Measurements from ENCODE around the gene PANK4.

The PANK4 gene

DNA sequence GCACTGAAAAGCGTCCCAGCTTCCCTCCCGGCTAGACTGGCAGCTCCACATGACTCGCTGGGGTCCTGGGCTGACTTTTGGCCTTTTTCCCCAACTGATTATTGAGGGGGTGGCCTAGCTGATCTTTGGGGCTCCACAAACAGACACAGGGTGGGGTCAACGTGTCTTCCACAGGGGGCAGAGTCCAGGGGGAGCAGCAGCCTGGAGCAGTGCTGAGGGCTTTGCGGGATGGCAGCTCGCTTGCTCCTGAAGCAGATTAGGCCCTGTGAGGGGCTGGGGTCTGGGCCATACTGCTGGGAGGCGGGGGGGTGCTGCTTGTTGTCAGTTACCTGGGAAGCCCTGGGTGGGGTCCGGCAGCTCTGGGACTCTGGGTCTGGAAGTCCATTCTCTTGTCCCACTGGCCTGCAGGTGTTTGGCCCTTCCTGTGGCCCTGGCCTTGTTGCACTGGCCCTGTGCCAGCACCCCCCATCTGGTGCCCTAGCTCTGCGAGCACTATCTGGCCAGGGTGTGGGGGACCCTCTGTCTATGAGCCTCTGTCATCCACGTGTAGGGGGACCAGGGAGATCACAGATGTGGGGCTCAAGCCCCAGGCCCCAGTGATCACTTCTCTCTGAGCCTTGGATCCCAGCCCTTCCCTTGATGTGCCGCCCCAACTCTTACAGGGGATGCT lies 16.0 kb upstream of the PANK4 start:
- no peak for DNase-seq (ENCODE audit: low read depth)
- TF ChIP-seq, protein P1, sequence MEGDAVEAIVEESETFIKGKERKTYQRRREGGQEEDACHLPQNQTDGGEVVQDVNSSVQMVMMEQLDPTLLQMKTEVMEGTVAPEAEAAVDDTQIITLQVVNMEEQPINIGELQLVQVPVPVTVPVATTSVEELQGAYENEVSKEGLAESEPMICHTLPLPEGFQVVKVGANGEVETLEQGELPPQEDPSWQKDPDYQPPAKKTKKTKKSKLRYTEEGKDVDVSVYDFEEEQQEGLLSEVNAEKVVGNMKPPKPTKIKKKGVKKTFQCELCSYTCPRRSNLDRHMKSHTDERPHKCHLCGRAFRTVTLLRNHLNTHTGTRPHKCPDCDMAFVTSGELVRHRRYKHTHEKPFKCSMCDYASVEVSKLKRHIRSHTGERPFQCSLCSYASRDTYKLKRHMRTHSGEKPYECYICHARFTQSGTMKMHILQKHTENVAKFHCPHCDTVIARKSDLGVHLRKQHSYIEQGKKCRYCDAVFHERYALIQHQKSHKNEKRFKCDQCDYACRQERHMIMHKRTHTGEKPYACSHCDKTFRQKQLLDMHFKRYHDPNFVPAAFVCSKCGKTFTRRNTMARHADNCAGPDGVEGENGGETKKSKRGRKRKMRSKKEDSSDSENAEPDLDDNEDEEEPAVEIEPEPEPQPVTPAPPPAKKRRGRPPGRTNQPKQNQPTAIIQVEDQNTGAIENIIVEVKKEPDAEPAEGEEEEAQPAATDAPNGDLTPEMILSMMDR (conservative IDR thresholded peaks at IDR 0.05; ENCODE audit: control insufficient read depth, insufficient read depth, low read depth, low read length): no peak
- no peak overlapping the region for H3K4me3 ChIP-seq (ENCODE audit: control insufficient read depth, low read depth, low read length)

DNA sequence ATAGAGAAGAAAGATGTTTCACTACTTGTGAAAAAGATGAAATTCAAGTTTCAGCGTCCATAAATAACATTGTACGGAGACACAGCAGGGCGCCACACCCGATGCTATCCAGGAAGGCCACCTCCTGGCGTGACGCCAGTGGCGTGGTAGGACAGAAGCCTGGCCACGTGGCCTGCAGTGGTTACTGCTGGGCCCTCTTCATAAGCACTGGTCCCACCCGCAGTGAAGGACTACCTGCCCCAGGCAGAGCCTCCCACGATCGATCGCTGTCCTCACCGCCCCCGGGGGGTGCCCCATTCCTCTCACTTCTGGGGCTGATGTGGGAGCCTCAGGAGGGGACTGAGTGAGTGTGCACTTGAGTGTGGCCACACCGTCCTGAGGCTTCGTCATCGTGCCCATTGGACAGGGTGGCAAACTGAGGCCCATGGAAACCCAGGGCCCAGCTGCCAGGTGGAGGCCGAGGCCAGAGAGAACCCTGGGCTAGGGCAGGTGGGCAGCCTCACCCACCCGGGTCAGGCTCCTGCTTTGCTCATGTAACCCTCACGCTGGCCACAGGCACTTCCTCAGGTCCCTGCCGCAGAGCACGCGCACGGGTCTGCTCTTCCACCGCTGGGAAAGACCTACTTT lies 15.3 kb upstream of the PANK4 start:
- no peak overlapping the region for H3K4me3 ChIP-seq (ENCODE audit: control insufficient read depth, low read depth, low read length)
- no peak for DNase-seq (ENCODE audit: low read depth)
- TF ChIP-seq, protein P1 (conservative IDR thresholded peaks at IDR 0.05; ENCODE audit: control insufficient read depth, insufficient read depth, low read depth, low read length): no peak

DNA sequence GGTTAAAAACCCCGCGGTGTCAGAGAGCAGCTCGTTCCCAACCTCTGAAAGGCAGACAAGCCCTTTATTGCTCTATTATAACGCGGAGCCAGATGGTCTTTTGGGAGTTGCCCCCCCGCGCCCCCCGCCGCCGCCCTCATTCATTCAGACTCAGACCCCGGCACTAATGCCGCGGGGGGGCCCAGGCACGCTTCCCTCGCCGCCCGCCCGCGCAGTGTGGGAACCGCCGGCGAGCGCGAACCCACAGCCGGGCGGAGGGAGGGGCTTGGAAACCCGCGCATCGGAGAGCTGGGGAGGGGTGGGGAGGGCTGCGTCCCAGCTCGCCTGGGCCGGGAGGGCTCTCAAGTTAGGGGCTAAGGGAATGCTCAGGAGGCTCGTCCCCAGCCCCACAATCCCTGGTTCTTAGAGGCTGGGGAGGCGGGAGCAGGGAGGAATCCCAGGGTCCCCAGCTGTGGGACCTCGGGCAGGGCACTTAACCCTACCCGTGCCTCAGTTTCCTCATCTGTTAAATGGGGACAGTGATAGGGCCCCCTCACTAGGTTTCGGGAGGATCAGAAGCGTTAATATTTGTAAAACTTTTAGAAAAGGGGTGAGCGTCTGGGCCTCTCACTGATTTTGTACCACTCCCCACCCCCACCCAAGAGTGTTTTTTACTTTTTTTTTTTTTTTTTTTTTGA lies 14.6 kb upstream of the PANK4 start:
- TF ChIP-seq, protein P1 (conservative IDR thresholded peaks at IDR 0.05; ENCODE audit: control insufficient read depth, insufficient read depth, low read depth, low read length): no peak

DNA sequence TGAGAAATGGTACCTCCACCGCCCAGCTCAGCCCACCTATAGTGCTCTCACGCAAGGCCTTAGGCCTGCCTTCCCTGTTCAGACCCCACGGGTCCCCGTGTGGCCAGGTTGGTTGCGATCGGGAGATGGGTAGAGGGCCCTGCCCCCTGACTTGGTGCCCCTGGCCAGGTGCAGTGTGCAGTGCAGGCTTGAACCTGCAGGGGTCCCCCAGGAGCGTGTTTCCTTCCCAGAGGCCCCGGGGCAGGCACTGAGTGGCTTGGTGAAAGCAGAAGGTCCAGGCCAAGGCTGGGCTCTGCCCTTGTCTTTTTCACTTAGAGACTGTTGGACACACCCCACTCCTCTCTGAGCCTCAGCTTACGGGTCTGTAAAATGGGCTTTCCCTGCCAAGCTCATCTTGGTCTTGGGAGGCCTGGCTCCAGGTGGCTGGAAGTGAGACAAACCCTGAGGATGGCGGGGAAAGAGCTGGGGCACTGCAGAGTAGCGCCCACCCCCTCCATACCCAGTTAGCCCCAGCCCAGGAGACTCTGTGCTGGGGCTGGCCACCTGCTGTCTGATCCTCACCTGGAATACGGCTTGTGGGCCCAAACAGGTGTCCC lies 13.0 kb upstream of the PANK4 start:
- TF ChIP-seq, protein P1 (conservative IDR thresholded peaks at IDR 0.05; ENCODE audit: control insufficient read depth, insufficient read depth, low read depth, low read length): no peak
- no peak overlapping the region for H3K4me3 ChIP-seq (ENCODE audit: control insufficient read depth, low read depth, low read length)
- DNase-seq (ENCODE audit: low read depth): no peak

More for the DNA sequence above, 14.6 kb upstream of the PANK4 start:
- DNase-seq (ENCODE audit: low read depth): no peak
- no peak overlapping the region for H3K4me3 ChIP-seq (ENCODE audit: control insufficient read depth, low read depth, low read length)

DNA sequence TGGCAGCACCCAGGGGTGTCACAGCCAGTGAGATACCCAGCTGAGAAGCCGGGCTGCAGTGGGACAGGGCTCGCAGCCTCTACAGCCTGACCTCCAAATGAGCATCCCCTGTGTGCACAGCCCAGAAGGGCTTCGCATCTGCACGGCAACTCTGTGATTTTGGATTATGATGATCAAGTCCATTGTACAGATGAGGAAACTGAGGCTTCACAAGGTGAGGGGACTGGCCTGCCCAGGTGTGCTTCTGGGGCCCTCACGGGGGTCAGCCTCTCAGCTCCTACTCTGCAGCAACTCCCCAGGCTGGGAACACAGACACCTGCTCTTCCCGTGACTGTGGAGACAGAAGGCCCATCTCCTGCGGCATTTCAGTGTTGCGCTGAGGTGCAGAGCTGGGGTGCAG lies 12.5 kb upstream of the PANK4 start:
- DNase-seq (ENCODE audit: low read depth): no peak
- no peak overlapping the region for H3K4me3 ChIP-seq (ENCODE audit: control insufficient read depth, low read depth, low read length)
- TF ChIP-seq, protein P1 (conservative IDR thresholded peaks at IDR 0.05; ENCODE audit: control insufficient read depth, insufficient read depth, low read depth, low read length): no peak

DNA sequence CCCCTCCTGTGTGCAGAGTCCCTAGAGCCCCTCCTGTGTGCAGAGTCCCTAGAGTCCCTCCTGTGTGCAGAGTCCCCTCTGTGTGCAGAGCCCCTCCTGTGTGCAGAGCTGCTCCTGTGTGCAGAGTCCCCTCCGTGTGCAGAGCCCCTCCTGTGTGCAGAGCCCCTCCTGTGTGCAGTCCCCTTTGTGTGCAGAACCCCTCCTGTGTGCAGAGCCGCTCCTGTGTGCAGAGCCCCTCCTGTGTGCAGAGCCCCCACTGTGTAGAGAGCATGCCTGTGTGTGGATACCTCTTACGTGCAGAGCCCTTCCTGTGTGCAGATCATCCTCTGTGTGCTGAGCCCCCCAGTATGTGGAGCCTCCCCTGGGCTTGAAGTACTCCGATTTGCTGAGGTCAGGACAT lies 12.0 kb upstream of the PANK4 start:
- no peak for DNase-seq (ENCODE audit: low read depth)
- TF ChIP-seq, protein P1 (conservative IDR thresholded peaks at IDR 0.05; ENCODE audit: control insufficient read depth, insufficient read depth, low read depth, low read length): no peak
- H3K4me3 ChIP-seq (ENCODE audit: control insufficient read depth, low read depth, low read length): no peak overlapping the region
